AG10803 (cell line): Measurements from ENCODE around the gene CHST13.
A peak's percentile ranks its signal among the peaks of the same experiment; 100 is the strongest.

Experiments
- DNase-seq: peaks from one replicate; pipeline ENCODE4 v3.0.0; 2010; ENCODE audit warnings: low read depth
- H3K4me3 ChIP-seq: 2 replicates; pipeline ENCODE4 v1.5.1; 2011; ENCODE audit warnings: mild to moderate bottlenecking, low read length, control low read depth
- TF ChIP-seq, protein P1 (sequence below): conservative IDR thresholded peaks from 2 replicates; pipeline ENCODE4 v1.5.1; 2011; ENCODE audit warnings: mild to moderate bottlenecking, low read length, control low read depth, inconsistent platforms

The CHST13 gene

DNA sequence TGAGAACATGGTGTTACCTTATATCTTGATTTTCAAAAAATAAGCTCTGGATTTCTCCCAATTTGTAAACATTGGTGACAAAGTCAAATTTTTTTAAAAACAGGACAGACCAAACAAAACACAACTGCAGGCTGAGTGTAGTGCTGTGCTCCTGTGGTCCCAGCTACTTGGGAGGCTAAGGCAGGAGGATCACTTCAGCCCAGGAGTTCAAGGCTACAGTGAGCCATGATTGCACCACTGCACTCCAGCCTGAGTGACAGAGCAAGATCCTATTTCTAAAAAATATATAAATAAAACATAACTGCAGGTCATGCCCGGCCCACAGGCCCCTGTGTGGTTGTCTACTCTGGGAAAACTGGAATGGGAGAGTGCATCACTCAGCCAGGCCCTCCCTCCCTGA, 44.3 kb upstream of the CHST13 start:
- no peak overlapping the region for H3K4me3 ChIP-seq
- TF ChIP-seq, protein P1, sequence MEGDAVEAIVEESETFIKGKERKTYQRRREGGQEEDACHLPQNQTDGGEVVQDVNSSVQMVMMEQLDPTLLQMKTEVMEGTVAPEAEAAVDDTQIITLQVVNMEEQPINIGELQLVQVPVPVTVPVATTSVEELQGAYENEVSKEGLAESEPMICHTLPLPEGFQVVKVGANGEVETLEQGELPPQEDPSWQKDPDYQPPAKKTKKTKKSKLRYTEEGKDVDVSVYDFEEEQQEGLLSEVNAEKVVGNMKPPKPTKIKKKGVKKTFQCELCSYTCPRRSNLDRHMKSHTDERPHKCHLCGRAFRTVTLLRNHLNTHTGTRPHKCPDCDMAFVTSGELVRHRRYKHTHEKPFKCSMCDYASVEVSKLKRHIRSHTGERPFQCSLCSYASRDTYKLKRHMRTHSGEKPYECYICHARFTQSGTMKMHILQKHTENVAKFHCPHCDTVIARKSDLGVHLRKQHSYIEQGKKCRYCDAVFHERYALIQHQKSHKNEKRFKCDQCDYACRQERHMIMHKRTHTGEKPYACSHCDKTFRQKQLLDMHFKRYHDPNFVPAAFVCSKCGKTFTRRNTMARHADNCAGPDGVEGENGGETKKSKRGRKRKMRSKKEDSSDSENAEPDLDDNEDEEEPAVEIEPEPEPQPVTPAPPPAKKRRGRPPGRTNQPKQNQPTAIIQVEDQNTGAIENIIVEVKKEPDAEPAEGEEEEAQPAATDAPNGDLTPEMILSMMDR: no peak
- DNase-seq: no peak

DNA sequence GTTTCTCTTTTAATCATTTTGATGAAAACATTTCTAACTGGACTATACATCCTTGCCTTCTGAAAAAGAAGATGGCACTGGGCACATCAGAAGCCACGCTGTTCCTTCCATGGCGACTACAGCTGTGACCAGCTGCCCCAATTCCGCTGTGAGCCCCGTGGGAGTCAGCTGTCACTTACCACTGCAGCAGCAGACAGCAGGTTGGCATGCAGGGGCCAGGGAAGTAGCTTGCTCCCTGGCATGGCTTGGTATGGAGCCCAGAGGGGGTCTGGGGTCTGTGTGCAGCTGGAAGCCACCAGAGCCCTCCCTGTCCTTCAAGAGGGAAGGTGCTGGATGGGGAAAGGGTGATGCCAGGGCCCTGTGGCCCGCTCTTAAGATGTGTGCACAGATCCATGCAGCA, 43.7 kb upstream of the CHST13 start:
- TF ChIP-seq, protein P1: no peak
- DNase-seq: no peak
- no peak overlapping the region for H3K4me3 ChIP-seq

DNA sequence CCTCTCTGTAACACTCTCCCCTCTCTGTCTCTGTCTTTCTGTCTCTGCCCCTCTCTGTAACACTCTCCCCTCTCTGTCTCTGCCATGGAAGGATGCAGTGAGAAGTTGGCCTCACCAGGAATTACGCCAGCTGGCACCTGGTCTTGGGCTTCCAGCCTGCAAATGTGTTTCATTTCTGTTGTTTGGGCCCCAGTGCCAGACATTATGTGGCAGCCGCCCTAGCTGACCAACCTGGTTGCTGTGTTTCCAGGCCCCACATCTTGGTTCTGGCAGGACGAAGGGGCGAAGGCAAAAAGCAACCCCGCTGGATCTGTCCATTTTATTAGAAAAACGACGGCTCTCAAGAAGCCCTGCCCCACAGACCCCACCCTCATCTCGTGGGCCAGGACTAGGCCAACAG, 43.1 kb upstream of the CHST13 start:
- H3K4me3 ChIP-seq: no peak overlapping the region
- TF ChIP-seq, protein P1: no peak

DNA sequence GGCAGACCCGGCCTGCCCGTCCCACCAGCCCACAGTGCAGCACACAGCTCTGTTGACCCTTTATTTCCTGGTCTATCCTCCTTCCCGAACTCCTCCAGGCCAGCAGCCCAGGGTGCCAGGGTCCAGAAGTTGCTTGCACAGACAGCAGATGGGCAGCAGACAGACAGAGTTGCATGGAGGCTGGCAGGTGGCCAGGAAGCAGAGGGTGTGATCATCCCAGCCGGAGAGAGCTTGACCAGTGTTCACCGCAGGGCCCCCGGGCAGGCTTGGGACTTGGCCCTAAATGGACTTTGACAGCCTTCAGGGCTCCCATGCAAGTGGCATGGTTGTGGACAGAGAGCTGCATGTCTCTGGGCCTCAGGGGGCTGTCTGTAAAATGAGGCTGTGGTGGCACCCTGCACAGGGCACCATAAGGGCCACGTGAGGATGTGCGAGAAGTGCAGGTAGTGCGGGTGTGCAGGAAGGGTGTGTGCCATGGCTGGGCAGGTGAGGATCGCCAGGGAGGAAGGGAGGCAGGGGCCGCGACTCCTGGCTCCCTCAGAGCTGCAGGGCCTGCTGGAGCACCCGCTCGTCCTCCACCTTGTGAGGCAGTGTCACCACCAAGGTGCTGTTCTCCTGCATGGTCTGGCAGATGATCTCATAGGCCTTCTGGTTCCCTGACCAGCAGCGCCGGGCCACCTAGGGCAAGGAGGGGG, 42.0 kb upstream of the CHST13 start:
- H3K4me3 ChIP-seq: no peak overlapping the region
- TF ChIP-seq, protein P1: no peak
- DNase-seq: peak; percentile 66

More for the DNA sequence above, 43.1 kb upstream of the CHST13 start:
- DNase-seq: peak; percentile 41

DNA sequence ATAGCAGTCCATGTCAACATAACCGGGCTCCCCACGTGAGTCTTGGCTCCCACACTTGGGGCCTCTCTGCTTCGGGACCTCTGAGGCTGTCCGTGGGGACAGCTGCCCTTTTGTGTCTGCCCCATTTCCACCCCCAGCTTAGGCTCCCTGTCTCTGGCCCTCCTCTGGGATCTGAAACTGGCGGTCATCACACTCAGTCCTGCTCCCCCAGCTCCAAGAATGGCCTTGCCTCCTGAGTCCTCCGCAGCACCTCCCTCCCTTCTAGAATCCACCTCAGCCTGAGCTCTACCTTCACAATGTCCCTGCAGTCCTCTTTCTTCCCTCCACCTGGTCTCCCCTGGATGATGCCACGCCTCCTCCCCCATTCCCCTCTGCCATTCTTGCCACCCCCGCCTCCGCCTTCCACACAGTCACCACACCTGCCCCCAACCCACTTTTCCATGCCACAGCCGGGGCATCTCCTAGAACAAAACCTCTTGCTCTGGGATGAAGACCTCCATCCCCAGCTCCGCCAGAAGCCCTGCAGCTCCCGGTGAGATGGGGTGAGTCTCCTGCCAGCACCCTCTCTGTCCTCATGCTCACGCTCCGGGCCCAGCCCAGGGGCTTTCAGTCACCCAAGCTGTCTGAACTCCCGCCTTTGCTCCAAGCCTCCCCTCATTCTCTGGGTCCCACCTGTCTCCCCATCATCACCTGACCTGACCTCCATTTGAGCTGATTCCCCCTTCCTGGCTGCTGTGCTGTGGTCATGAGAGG, 41.3 kb upstream of the CHST13 start:
- DNase-seq: no peak

DNA sequence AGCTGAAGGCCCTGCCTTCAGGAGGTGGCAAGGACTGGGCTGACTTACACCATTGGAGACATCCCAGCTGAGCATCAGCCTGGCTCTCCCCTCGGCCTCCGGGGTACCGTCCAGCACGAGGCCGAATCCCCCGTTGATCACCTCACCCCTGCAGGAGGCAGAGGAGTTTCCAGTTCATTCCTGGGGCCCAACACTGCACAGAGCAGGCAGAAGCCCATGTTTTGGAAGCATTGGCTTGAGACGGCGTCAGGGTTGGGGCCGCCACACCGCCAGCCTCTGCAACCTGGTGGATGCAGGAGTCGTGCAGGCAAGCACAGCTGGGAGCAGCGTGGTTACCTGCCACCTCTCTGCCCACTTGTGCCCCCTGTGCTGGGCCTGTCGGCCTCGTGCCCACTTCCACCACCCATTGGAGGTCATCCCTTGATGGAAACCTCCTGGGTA, 40.6 kb upstream of the CHST13 start:
- DNase-seq: no peak
- TF ChIP-seq, protein P1: no peak
- no peak overlapping the region for H3K4me3 ChIP-seq

More for the DNA sequence above, 41.3 kb upstream of the CHST13 start:
- no peak overlapping the region for H3K4me3 ChIP-seq
- TF ChIP-seq, protein P1: no peak

DNA sequence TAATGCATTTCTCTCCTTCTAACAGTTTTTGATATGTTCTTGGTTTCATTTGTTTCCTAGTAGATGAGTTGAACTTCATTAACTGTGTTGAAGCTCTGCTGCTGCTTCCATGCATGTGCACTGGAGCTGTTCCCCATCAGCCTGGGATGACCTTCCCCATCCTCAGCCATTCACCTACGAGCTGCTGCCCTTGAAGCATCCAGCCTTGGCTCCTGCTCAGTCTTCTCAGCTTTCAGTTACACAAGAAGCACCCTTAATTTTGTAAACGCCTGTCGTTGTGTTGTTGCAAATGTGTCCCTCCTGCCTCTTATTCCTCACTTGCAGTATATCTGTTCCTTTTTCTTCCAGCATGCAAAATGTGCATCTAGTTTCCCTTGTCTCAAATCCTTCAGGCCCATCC, 39.8 kb upstream of the CHST13 start:
- TF ChIP-seq, protein P1: no peak
- DNase-seq: no peak
- no peak overlapping the region for H3K4me3 ChIP-seq
